ENCODE data around the gene C11orf91. TPM values are rescaled to one million over a fixed set of nuclear protein-coding genes. Genes with fewer than 3 reads are reported as not detected.

Gene C11orf91
- total and polyA plus RNA-seq, 12 donors = 0.22 to 0.27 TPM; not detected in 10

DNA sequence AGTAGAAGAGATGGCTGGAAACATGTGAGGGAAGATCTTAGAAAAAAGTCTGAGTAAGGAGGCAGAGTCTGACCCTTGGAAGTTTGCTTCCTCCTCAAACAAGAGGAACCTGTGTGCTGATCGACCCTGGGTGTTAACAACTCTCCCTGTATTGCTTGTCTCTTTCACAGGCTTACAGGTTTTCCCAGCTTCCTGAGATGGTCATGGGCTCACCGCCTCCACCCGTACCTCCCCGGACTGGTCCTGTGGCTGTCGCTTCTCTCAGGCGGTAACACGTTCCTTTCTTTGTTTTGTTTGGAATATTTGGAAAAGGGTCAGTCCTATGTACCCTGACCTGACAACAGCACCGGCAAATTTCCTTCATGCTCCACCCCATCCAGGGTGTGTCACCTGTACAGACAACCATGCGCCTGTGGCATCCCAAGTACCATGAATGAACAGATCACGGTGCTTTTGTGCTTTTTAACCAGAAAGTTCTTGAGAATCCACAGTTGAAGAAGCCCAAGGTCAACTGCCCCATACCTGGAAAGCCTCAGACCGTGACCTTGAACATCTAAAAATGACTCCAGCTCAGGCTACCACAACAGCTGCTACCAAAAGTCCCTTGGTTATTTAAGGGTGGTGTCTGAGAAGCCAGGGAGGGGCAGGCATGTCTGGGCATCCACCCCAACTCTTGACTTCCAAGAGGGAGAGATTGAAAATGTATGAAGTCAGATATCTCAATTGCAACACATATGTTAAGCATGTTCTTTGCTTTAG lies 44.6 kb downstream of the C11orf91 start:
- H3K36me3 ChIP-seq (replicated peaks in 1 of 2) = no peaks in the 10 kb centered on the region
- H3K27me3 ChIP-seq = no peaks in the 10 kb centered on the region
- no peaks in the 10 kb centered on the region for H3K4me1 ChIP-seq (replicated peaks in 1 of 2)
- H3K27ac ChIP-seq = no peak overlapping the region
- no peak overlapping the region for H3K4me3 ChIP-seq
- 81 to 89% (median 87%) methylated on average over 11 of the region's 11 CpGs for WGBS, 4 donors
- DNase-seq = peak in 1 of 7 donors; percentile 18
- no peaks in the 10 kb centered on the region for H3K9me3 ChIP-seq (replicated peaks in 1 of 3)
- intact Hi-C loops (cut with DNase I) = no loop called here
- TF ChIP-seq POLR2A (IDR thresholded peaks at IDR 0.05) = no peak
- TF ChIP-seq, protein P1, sequence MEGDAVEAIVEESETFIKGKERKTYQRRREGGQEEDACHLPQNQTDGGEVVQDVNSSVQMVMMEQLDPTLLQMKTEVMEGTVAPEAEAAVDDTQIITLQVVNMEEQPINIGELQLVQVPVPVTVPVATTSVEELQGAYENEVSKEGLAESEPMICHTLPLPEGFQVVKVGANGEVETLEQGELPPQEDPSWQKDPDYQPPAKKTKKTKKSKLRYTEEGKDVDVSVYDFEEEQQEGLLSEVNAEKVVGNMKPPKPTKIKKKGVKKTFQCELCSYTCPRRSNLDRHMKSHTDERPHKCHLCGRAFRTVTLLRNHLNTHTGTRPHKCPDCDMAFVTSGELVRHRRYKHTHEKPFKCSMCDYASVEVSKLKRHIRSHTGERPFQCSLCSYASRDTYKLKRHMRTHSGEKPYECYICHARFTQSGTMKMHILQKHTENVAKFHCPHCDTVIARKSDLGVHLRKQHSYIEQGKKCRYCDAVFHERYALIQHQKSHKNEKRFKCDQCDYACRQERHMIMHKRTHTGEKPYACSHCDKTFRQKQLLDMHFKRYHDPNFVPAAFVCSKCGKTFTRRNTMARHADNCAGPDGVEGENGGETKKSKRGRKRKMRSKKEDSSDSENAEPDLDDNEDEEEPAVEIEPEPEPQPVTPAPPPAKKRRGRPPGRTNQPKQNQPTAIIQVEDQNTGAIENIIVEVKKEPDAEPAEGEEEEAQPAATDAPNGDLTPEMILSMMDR (IDR thresholded peaks at IDR 0.05) = no peak

DNA sequence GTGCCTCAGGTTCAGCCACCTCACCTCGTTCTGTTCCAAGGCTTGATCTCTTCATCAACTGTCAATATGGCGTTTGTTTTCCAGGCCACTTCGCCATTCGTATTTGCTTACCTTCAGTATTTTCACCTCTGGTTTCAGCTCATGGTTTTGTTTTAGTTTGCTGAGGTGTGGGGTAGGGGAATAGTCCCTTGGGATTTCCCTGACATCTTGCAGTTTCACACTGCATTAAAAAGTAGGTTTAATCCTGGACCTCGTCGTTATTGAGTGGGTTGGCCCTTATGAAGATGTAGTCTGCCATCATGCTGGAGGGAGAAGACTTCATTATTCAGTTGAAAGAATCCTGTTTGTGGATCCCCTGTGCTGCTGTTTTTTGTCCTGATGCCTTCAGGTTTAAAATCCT lies 46.0 kb downstream of the C11orf91 start:
- Histone ChIP-seq H3K4me1 (replicated peaks in 1 of 2) (no peaks in the 10 kb centered on the region), H3K27me3 (no peaks in the 10 kb centered on the region), H3K4me3 (no peak overlapping the region), H3K27ac (no peak overlapping the region), H3K9me3 (replicated peaks in 1 of 3) (no peaks in the 10 kb centered on the region), H3K36me3 (replicated peaks in 1 of 2) (no peaks in the 10 kb centered on the region)
- TF ChIP-seq POLR2A (IDR thresholded peaks at IDR 0.05) = no peak
- TF ChIP-seq, protein P1 (IDR thresholded peaks at IDR 0.05) = no peak
- no peak for DNase-seq
- 87 to 92% (median 89%) methylated on average over 6 of the region's 6 CpGs for WGBS, 4 donors
- intact Hi-C loops (cut with DNase I) = no loop called here

DNA sequence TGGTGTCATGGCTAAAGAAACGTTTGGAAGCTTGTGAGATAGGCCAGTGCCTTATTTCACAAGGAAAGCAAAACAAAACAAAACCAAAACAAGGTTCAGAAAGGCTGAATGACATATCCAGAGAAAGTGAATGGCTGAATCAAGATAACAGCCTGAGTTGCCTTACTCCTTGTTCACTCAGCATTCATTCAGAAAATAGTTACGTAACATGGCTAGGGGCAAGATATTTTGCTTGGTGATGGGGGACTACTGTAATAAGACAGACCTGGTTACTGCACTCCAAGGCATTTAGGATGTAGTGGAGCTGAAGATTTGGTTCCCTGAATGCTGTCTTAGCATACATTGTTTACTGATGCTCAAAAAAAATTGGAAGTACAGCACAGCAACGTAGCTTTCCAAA lies 47.7 kb downstream of the C11orf91 start:
- Histone ChIP-seq H3K36me3 (replicated peaks in 1 of 2) (no peaks in the 10 kb centered on the region), H3K27ac (no peak overlapping the region), H3K9me3 (replicated peaks in 1 of 3) (no peaks in the 10 kb centered on the region), H3K27me3 (no peaks in the 10 kb centered on the region), H3K4me3 (no peak overlapping the region), H3K4me1 (replicated peaks in 1 of 2) (no peaks in the 10 kb centered on the region)
- intact Hi-C loops (cut with DNase I) = no loop called here
- no peak for DNase-seq
- TF ChIP-seq, protein P1 (IDR thresholded peaks at IDR 0.05) = no peak
- no peak for TF ChIP-seq POLR2A (IDR thresholded peaks at IDR 0.05)
- 60 to 66% (median 63%) methylated on average over 3 of the region's 3 CpGs for WGBS, 4 donors

DNA sequence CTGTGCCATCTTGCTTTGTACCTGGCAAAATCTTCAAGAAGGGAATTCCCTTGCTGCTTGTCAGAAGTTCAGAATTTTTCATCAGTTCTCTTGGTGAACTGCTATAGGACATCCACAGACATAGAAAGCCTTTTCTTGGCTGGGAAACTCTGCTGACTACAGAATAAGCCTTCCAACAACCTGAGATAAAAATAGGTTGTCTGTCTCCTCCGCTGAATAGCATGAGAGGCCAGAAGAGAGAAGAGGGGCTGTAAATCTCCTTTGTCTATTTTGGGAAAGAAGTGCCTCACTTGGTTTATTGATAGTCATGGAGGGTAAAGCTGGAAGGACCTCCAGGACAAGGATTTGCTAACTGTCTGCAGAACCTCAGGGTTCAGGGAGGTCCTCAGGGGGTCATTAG lies 48.2 kb downstream of the C11orf91 start:
- Histone ChIP-seq H3K36me3 (replicated peaks in 1 of 2) (no peaks in the 10 kb centered on the region), H3K27ac (no peak overlapping the region), H3K4me1 (replicated peaks in 1 of 2) (no peaks in the 10 kb centered on the region), H3K27me3 (no peaks in the 10 kb centered on the region), H3K4me3 (no peak overlapping the region), H3K9me3 (replicated peaks in 1 of 3) (no peaks in the 10 kb centered on the region)
- TF ChIP-seq, protein P1 (IDR thresholded peaks at IDR 0.05) = no peak
- no peak for TF ChIP-seq POLR2A (IDR thresholded peaks at IDR 0.05)
- intact Hi-C loops (cut with DNase I) = no loop called here
- no peak for DNase-seq
- WGBS, 4 donors = 60 to 96% (median 71%) methylated on average over 1 of the region's 1 CpG
